HFF-Myc (cell line): ENCODE data around the gene FAM193B.

Experiments used
- DNase-seq: peaks from one replicate; pipeline ENCODE4 v3.0.0-alpha.2; 2011; ENCODE audit warnings: low read depth; ENCODE audit errors: extremely low read depth
- H3K4me3 ChIP-seq: replicated peaks from 2 replicates; pipeline ENCODE4 v1.5.1; 2011; ENCODE audit warnings: low read depth, mild to moderate bottlenecking, control low read depth, low read length
- CTCF ChIP-seq: IDR thresholded peaks from 2 replicates; pipeline ENCODE4 v1.5.1; 2012; ENCODE audit warnings: mild to moderate bottlenecking, low read depth, low read length, control low read depth; ENCODE audit errors: missing control alignments

Gene FAM193B

GRCh38 chr5:177600508-177601018, 46.2 kb upstream of the FAM193B start:
- no peak for TF ChIP-seq CTCF
- DNase-seq: no peak
- H3K4me3 ChIP-seq: peak overlapping the region; percentile 89

- TF ChIP-seq CTCF: no peak
- H3K4me3 ChIP-seq: peak within 1 kb of the TSS; percentile 89
- DNase-seq: no peak
Observed at GRCh38 chr5:177599731-177600507, 45.6 kb upstream of the FAM193B start, which contains the start of gene B4GALT7. B4GALT7 (plus strand) TSS chr5:177600132; CDS start chr5:177600211, 79 bp downstream.

- no peak for TF ChIP-seq CTCF
- DNase-seq: no peak
- H3K4me3 ChIP-seq: no peak overlapping the region
Observed at GRCh38 chr5:177598477-177598876, 44.1 kb upstream of the FAM193B start.

GRCh38 chr5:177596775-177597238, 42.4 kb upstream of the FAM193B start:
- H3K4me3 ChIP-seq: no peak overlapping the region
- DNase-seq: no peak
- no peak for TF ChIP-seq CTCF

GRCh38 chr5:177595991-177596774, 41.8 kb upstream of the FAM193B start:
- no peak overlapping the region for H3K4me3 ChIP-seq
- no peak for DNase-seq
- TF ChIP-seq CTCF: no peak

GRCh38 chr5:177595026-177595585, 40.7 kb upstream of the FAM193B start:
- DNase-seq: no peak
- no peak for TF ChIP-seq CTCF

More at GRCh38 chr5:177595026-177595585, 40.7 kb upstream of the FAM193B start:
- H3K4me3 ChIP-seq: no peak overlapping the region
